Skeletal muscle tissue (tissue), 4 donors: Measurements from ENCODE around the gene LRRC74B. TPM values are rescaled to one million over a fixed set of nuclear protein-coding genes. Genes with fewer than 3 reads are reported as not detected.
"Not testable (repeated sequence)": the region's sequence is repeated elsewhere in the genome, so short reads cannot be mapped to it uniquely, and the experiment has no call there.

ENCODE experiments used
- H3K27ac ChIP-seq: one replicate; pipeline ENCODE4 v1.7.0; 2013; ENCODE audit warnings: mild to moderate bottlenecking, low read depth, low read length, inconsistent platforms
- H3K27me3 ChIP-seq, 3 donors: one replicate each; pipeline ENCODE4 v1.7.0; 2013; ENCODE audit warnings: low read length in 3 of 3; ENCODE audit not compliant: control insufficient read depth in 3 of 3, insufficient read depth in 3 of 3
- H3K36me3 ChIP-seq, 3 donors: one replicate each; pipeline ENCODE4 v1.7.0; 2013; ENCODE audit warnings: low read length in 3 of 3; ENCODE audit not compliant: control insufficient read depth in 3 of 3, insufficient read depth in 3 of 3
- H3K4me1 ChIP-seq, 3 donors: one replicate each; pipeline ENCODE4 v1.7.0; 2013; ENCODE audit warnings: low read length in 3 of 3, mild to moderate bottlenecking in 3 of 3; ENCODE audit not compliant: control insufficient read depth in 3 of 3, insufficient read depth in 3 of 3
- H3K4me3 ChIP-seq, 3 donors: one replicate each; pipeline ENCODE4 v1.7.0; 2013; ENCODE audit warnings: low read length in 3 of 3
- H3K9ac ChIP-seq, 3 donors: one replicate each; pipeline ENCODE4 v1.7.0; 2013; ENCODE audit warnings: low read length in 3 of 3, mild to moderate bottlenecking in 3 of 3, moderate library complexity in 2 of 3, low read depth in 1 of 3
- H3K9me3 ChIP-seq, 3 donors: one replicate each; pipeline ENCODE4 v1.7.0; 2013; ENCODE audit warnings: low read length in 3 of 3; ENCODE audit not compliant: control insufficient read depth in 3 of 3
- total RNA-seq: library from RNA; depleted of rRNA; stranded (reverse); fragments of >200 nt; gene quantifications from one replicate; pipeline ENCODE4 v1.2.3, GENCODE V29; 2014
- donor health status: Osteomylitis.

The LRRC74B gene
- total RNA-seq, 1 donor from 2014 or later, result not detected

DNA sequence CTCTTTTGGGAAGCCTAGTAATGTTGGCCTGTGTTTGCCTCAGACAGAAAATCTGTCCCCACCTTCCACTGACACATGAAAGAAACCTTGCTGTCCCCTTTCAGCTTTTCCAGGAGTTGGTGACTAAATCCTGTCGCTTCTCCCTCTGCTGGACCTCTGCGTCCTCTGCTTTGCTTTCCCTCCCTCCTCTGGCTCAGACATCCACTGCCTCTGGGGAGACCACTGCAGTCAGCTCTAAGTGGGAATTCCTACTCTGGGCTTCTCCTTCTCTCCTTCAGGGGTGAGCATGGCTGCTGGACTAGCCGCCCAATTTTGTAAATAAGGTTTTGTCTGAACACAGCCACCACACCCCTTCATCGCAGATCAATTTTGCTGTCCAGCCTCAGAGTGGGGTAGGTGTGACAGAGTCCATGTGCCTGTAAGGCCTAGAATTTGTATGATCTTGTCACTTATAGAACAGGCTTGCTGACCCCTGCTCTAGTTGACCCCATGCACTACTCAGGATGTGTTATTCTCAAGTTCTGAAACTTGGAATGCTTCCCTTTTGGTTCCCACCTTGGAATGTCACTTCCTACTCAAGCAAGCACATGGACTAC is 23.0 kb downstream of the LRRC74B start:
- no peak overlapping the region for H3K27ac ChIP-seq
- peaks cover 0 to 16% (median 3%) of the 10 kb centered on the region in 3 donors for H3K27me3 ChIP-seq
- no peak overlapping the region for H3K4me3 ChIP-seq
- no peaks in the 10 kb centered on the region for H3K36me3 ChIP-seq
- H3K9me3 ChIP-seq, result no peaks in the 10 kb centered on the region
- H3K4me1 ChIP-seq, result no peaks in the 10 kb centered on the region
- no peak overlapping the region for H3K9ac ChIP-seq

GRCh38 chr22:21069375-21069774 is 23.6 kb downstream of the LRRC74B start:
- no peaks in the 10 kb centered on the region for H3K36me3 ChIP-seq
- H3K4me3 ChIP-seq, result no peak overlapping the region
- no peaks in the 10 kb centered on the region for H3K9me3 ChIP-seq
- H3K9ac ChIP-seq, result no peak overlapping the region
- peaks cover 0 to 16% (median 3%) of the 10 kb centered on the region in 3 donors for H3K27me3 ChIP-seq
- no peak overlapping the region for H3K27ac ChIP-seq
- H3K4me1 ChIP-seq, result no peaks in the 10 kb centered on the region

- Histone ChIP-seq H3K9ac (no peak overlapping the region), H3K27me3 (peaks cover 0 to 13% (median 3%) of the 10 kb centered on the region in 3 donors), H3K27ac (no peak overlapping the region), H3K36me3 (no peaks in the 10 kb centered on the region), H3K9me3 (no peaks in the 10 kb centered on the region), H3K4me1 (no peaks in the 10 kb centered on the region), H3K4me3 (no peak overlapping the region)
These were observed 25.2 kb downstream of the LRRC74B start for GRCh38 chr22:21070690-21071615.

DNA sequence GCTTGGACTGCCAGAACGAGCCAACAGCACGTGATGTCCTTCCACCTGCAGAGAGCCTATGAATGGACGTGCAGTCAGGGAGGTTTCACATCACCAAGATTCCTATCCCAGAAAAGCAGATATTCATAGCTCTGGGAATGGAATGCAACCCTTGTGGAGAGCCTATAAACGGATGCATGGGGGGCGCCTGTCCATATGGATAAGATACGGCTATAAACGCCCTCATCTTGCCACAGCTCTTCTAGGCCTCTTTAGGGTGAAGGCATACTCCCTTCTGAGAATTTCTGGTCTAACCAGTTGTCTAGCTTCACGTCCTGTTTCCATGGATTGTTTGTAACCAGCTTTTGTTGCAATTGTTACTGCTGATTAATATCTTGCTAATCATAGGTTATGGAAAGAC is 26.1 kb downstream of the LRRC74B start:
- not testable (repeated sequence) for H3K4me3 ChIP-seq, H3K9me3 ChIP-seq, H3K36me3 ChIP-seq, H3K27ac ChIP-seq, H3K4me1 ChIP-seq, H3K9ac ChIP-seq
- peaks cover 0 to 13% (median 3%) of the 10 kb centered on the region in 3 donors for H3K27me3 ChIP-seq

- H3K4me3 ChIP-seq, result no peak overlapping the region
- H3K27me3 ChIP-seq, result peaks cover 0 to 16% (median 3%) of the 10 kb centered on the region in 3 donors
- no peaks in the 10 kb centered on the region for H3K9me3 ChIP-seq
- H3K27ac ChIP-seq, result no peak overlapping the region
- H3K36me3 ChIP-seq, result no peaks in the 10 kb centered on the region
- no peaks in the 10 kb centered on the region for H3K4me1 ChIP-seq
- H3K9ac ChIP-seq, result no peak overlapping the region
These were observed 27.3 kb downstream of the LRRC74B start for GRCh38 chr22:21073023-21073422.

DNA sequence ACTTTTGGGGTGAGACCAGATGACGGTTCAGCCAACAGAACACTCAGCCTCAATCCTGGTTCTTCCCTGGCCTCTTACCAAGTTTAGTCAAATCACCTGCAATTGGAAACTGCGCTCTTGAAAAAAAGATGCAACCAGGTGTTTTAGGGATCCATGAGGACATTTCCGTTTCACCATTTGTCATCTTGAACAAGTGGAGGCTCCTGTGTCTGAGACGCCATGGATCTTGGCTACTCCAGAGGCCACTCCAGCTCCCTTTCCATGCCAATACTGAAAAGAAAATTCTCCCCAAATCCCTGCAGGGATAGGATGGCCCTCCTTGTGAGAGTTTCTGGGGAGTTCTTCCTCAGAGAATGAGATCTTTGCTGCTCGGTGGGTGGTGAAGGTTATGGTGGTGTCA is 27.7 kb downstream of the LRRC74B start:
- no peak overlapping the region for H3K4me3 ChIP-seq
- peaks cover 0 to 21% (median 3%) of the 10 kb centered on the region in 3 donors for H3K27me3 ChIP-seq
- H3K9me3 ChIP-seq, result no peaks in the 10 kb centered on the region
- no peaks in the 10 kb centered on the region for H3K36me3 ChIP-seq
- H3K27ac ChIP-seq, result no peak overlapping the region
- no peak overlapping the region for H3K9ac ChIP-seq
- H3K4me1 ChIP-seq, result no peaks in the 10 kb centered on the region

GRCh38 chr22:21074102-21074715 is 28.5 kb downstream of the LRRC74B start:
- H3K36me3 ChIP-seq, result no peaks in the 10 kb centered on the region
- H3K4me1 ChIP-seq, result no peaks in the 10 kb centered on the region
- H3K27ac ChIP-seq, result no peak overlapping the region
- H3K9me3 ChIP-seq, result no peaks in the 10 kb centered on the region
- no peak overlapping the region for H3K4me3 ChIP-seq
- peaks cover 0 to 24% (median 3%) of the 10 kb centered on the region in 3 donors for H3K27me3 ChIP-seq
- no peak overlapping the region for H3K9ac ChIP-seq

DNA sequence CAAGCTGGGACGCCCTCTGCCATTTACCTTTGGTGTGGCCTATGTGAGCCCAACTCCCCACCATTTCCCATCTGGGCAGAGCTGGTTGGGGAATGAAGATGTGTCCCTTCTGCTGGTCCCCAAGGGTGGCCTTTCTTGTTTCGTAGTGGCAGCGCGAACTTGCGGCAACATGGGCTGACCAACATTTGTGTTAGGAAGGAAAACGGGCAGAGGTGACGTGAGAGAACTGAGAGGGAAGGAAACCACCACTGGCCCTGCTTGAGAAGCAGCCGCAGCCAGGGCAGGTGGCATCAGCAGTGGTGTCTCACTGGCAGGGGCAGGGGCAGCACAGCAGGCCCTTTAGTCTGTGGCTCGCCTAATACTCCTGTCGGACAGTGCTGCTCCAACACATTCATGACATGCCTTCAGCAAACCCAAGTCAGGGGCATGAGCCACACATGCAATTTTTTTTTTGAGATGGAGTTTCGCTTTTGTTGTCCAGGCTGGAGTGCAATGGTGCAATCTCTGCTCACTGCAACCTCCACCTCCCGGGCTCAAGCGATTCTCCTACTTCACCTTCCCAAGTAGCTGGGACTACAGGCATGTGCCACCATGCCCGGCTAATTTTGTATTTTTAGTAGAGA is 29.9 kb downstream of the LRRC74B start:
- H3K27ac ChIP-seq, result no peak overlapping the region
- H3K4me3 ChIP-seq, result no peak overlapping the region
- H3K9ac ChIP-seq, result no peak overlapping the region
- no peaks in the 10 kb centered on the region for H3K36me3 ChIP-seq
- no peaks in the 10 kb centered on the region for H3K9me3 ChIP-seq
- H3K27me3 ChIP-seq, result peaks cover 0 to 24% (median 3%) of the 10 kb centered on the region in 3 donors
- no peaks in the 10 kb centered on the region for H3K4me1 ChIP-seq

- Histone ChIP-seq H3K27ac (no peak overlapping the region), H3K9ac (peak overlapping the region in 1 of 3 donors; percentile 16), H3K36me3 (no peaks in the 10 kb centered on the region), H3K9me3 (no peaks in the 10 kb centered on the region), H3K4me1 (no peaks in the 10 kb centered on the region), H3K27me3 (peaks cover 0 to 21% (median 3%) of the 10 kb centered on the region in 3 donors), H3K4me3 (no peak overlapping the region)
These were observed 31.3 kb downstream of the LRRC74B start for GRCh38 chr22:21076912-21077625.
